Omental fat pad (tissue), 4 donors: ENCODE measurements around the gene MEI1. TPM values are rescaled to one million over a fixed set of nuclear protein-coding genes. Genes with fewer than 3 reads are reported as not detected.
"Not testable (repeated sequence)": the region's sequence is repeated elsewhere in the genome, so short reads cannot be mapped to it uniquely, and the experiment has no call there.

Source experiments
- ATAC-seq: fragments of 150-250 bp; one replicate; pipeline ENCODE4 v1.9.1; 2016; ENCODE audit warnings: mild to moderate bottlenecking, moderate library complexity; ENCODE audit not compliant: low FRiP score
- DNase-seq: peaks from one replicate; pipeline ENCODE4 v3.0.0-alpha.2; 2019; ENCODE audit warnings: low spot score
- CTCF ChIP-seq, 3 donors: fragments of 450-650 bp; IDR thresholded peaks; one replicate each; pipeline ENCODE4 v1.5.1; 2016 to 2017; ENCODE audit warnings: antibody characterized with exemption in 3 of 3, mild to moderate bottlenecking in 3 of 3, moderate library complexity in 2 of 3
- total RNA-seq, 4 donors: library from RNA; depleted of rRNA; stranded (reverse); fragments of >200 nt; gene quantifications; one replicate each; pipeline ENCODE4 v1.1.0, GENCODE V29; 2016

The MEI1 gene
- total RNA-seq, 4 donors from 2014 or later: 2.3 to 16.9 (median 2.6) TPM

- DNase-seq: peak; percentile 18
- TF ChIP-seq CTCF (IDR thresholded peaks at IDR 0.05): no peak
- ATAC-seq: no peak
Observed at GRCh38 chr22:41668971-41669911, 30.1 kb upstream of the MEI1 start.

DNA sequence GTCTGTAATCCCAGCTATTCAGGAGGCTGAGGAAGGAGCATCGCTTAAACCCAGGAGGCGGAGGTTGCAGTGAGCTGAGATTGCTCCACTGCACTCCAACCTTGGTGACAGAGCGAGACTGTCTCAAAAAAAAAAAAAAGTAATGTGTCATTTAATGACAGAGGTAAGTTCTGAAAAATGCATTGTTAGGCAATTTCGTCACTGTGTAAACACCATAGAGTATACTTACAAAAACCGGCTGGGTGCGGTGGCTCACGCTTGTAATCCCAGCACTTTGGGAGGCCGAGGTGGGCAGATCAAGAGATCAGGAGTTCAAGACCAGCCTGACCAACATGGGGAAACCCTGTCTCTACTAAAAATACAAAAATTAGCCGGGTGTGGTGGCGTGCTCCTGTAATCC is 27.2 kb upstream of the MEI1 start:
- not testable (repeated sequence) for ATAC-seq, DNase-seq

DNA sequence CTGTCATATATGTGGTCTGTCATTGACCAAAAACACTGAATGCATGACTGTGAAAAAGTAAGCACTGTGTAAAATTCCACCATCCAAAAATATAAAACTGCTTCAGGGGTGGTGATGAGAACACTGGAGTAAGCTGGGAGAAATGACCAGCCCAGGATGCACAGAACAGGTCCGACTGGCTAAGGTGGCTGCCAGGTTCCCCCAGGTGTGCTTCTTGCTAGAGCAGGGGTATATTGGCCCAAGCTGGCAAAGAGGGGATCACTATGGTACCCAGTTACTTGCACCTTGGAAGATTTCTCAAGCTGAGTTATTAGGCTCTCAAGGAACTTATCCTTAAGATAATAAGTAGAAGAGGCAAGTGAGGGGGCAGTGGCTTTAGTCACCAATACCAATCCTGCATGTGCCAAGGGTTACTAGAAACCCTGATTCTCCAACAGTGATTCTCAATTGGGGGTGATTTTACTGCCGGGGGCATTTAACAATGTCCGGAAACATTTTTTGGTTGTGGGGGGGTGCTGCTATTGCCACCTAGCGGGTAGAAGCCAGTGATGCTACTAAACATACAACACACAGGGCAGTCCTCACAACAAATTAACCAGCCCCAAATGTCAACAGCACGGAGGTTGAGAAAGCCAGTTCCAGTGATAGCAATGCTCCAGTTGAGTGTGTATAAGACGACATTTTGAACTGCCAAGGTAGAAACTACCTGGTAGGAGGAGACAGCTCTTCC is 26.4 kb upstream of the MEI1 start:
- DNase-seq: no peak
- no peak for TF ChIP-seq CTCF (IDR thresholded peaks at IDR 0.05)

GRCh38 chr22:41674846-41675340 is 24.4 kb upstream of the MEI1 start:
- no peak for TF ChIP-seq CTCF (IDR thresholded peaks at IDR 0.05)
- no peak for ATAC-seq
- no peak for DNase-seq

More for the DNA sequence above, 26.4 kb upstream of the MEI1 start:
- ATAC-seq: no peak

- TF ChIP-seq CTCF (IDR thresholded peaks at IDR 0.05): no peak
- no peak for DNase-seq
- no peak for ATAC-seq
Observed at GRCh38 chr22:41676134-41676533, 23.2 kb upstream of the MEI1 start.

- DNase-seq (no peak), ATAC-seq (no peak)
- TF ChIP-seq CTCF (IDR thresholded peaks at IDR 0.05): no peak
Observed at GRCh38 chr22:41681616-41682015, 17.7 kb upstream of the MEI1 start.

DNA sequence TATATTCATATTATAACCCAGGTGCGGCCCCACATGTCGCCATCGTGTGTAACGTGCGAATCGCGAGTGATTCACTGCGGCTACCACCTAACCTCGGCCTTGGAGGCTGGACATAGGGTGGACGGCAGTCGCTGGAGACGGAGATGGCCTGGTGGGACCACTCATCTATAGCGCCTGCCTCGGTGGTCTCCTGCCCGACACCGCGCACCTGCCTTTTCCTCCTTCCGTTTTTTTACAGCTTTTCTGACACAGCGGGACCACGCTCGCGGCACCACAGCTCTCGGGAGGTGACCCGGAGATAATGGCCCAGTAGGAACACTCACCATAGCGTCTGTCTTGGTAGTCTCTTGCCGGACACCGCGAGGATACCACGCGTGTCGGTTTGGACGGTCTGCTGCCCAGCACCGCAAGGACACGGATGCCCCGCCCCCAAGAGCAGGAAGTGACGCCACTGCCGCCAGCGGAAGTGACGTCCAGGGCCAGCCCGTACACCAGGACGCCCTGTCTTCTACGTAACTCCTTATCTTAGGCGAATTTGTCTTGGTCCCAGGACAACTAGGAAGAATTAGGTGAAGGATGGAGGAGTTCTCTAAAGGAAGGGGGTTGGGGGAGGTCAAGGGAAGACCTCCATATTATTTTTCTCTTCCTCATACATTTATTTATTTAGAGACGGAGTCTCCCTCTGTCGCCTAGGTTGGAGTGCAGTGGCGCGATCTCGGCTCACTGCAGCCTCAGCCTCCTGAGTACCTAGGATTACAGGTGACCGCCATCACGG is 17.1 kb upstream of the MEI1 start:
- no peak for TF ChIP-seq CTCF (IDR thresholded peaks at IDR 0.05)
- ATAC-seq (peak; percentile 91), DNase-seq (peak; percentile 71)
